Hindlimb muscle (tissue), 1 donor: Measurements from ENCODE around the gene ZNF345. TPM values are rescaled to one million over a fixed set of nuclear protein-coding genes. Genes with fewer than 3 reads are reported as not detected.
A peak's percentile ranks its signal among the peaks of the same experiment; 100 is the strongest.

ENCODE experiments used
- DNase-seq: peaks from one replicate; pipeline ENCODE4 v3.0.0-alpha.2; 2013
- polyA plus RNA-seq: library from polyadenylated mRNA; unstranded; fragments of 120-200 nt; gene quantifications from one replicate; pipeline ENCODE4 v1.2.1, GENCODE V29; 2013; ENCODE audit not compliant: insufficient read length

ZNF345 gene
- polyA plus RNA-seq = 7.6 TPM

DNA sequence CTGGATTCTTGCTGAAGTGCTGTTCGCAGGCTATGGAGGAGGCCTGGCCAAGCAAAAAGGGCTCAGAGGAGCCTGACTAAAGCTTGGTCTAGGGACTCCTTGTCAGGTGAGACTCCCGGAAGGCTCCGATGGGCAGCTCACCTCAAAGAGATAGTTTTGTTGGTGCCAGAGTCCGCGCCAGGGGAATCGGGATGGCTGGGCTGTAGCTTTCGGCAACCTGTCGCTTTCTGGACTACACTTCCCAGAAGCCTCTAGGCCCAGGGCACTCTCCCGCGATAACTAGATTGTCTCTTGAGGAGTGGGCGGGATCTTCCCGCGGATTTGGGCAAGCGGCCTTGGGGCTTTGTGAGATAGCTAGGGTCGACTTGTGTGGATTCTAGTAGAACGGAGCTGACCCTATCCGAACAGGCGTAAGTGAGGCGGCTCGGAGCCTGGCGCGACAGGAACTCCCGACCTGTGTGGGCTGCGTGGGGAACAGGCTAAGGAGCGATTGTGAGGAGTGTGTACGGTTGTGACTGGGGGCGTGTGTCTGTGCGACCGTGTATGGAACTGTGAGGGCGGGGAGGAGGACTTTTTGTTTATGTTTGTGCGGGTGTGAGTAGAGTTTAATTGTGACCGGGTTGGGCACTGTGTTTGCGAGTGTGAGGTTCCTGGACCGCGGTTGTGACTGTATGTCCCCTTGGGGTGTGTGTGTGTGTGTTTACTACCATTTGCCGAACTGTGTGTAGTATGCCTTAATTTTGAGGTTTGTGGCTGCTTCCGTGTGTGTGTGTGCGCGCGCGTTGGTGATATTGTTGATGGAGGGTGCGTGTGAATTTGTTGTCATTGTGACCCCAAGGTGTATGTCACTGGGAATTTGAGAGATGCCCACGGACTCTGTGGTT, at the start of gene ZNF345:
TSS of gene ZNF345 (plus strand) at position 318 of the 884 bp plus-strand sequence. CDS start 25,955 bp downstream, outside the sequence.
- DNase-seq = peak; percentile 96

DNA sequence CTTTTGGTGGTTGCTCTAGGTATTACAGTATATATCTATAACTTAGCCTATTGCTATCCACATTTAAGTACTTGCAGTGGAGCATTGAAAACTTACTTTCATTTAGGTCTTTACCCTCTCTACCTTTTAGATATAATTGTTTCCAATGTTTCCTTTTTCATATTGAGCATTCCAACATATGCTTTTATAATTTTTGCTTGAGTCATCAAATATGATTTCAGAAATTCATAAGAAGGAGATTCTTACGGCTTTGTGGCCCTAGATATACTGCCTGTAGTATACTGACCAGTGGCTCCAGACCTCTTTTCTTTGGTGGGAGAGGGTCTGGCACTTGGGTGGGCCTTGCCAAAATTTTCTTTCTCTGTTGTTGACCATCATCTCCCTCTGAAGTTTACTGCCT, 45.3 kb upstream of the ZNF345 start:
- DNase-seq = no peak

DNA sequence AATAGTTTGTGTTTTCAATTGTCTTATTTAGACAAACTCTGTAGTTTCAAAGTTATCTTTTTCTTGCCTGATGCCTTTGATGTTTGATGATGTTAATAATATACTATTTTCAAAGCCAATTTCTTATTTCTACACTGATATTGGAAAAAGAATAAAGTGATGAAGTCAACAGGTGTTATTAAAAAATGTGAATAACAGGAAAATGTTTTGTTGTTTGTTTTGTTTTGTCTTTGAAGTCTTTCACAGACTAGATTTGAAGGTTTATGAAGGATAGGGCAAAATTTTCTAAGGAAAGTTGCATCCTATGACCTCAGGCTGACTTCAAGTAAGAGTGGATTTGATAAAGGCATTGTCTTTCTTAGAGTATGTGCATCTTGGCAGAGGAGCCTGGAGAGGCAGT, 43.6 kb upstream of the ZNF345 start:
- DNase-seq = no peak

DNA sequence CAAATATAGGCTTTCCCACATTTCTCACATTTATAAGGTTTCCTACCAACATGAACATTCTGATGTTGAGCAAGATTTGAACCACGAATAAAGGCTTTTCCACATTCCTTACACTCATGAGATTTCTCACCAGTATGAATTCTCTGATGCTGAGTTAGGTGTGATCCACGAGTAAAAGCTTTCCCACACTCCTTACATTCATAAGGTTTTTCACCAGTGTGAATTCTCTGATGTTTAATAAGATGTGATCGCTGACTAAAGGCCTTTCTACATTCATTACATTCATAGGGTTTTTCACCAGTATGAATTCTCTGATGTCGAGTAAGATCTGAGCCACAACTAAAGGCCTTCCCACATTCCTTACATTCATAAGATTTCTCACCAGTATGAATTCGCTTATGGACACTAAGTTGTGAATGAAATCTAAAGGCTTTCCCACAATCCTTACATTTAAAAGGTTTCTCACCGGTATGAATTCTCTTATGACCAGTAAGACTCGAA, 31.5 kb upstream of the ZNF345 start:
- no peak for DNase-seq

DNA sequence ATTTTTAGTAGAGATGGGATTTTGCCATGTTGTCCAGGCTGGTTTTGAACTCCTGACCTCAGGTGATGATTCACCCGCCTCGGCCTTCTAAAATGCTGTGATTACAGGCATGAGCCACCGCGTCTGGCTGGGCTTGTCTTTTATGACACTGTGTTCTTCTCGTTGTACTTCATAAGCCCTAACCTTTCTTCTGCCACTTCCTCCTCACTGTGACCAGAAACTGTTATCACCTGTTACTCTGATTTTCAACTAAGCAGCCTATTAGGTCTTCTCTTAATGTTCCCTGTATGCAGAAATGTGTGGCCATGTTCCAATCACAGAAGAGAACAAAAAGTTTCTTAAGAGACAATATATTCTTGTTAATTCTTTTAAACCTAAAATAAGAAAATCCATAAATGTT, 28.9 kb upstream of the ZNF345 start:
- no peak for DNase-seq

DNA sequence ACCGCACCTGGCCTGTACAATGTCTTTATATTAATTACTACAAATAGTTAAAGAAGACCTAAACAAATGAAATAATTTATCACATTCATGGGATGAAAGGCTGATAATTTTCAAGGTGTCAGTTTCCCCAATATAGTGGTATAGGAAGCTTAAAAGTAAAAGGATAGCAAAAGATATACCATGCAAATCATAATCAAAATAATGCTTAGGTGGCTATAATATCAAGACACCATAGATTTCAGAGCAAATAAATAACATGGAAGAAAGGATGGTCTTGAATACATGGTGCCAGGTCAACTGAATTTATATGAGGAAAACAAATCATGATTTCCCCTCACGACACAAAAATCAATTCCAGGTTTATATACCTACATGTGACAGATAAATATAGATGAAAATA, 17.2 kb upstream of the ZNF345 start:
- no peak for DNase-seq

DNA sequence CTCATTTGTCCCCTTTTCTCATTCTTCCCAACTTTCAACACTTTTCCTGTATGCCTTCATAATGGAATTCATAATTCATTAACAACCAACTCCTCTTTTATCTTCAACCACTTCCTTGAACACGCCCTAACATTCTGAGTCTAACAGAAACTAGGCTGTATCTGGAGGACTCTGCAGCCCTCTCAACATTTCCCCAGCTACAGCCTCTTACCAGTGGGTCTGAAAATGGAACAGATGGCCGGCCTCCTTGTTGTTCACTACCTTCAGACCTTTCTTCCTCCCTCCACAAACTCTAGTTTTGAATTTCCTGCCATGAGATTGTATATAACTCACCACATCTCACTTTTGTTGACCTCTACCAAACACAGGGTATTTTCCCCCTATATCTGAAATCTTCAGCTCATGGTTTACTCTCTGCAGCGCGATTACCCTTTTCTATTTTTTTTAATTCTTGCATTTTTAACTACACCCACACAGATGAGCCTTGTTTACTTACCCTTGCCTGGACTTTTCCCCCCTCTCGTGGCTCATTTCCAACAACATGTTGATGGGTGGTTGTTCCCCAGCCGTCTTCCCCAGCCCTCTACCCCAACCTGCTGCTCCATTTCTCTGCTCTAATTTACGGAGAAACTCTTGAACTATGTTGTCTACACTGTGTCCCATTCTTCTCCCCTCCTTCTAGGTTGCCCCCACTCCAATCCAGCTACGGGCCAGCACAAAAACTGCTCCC, 13.3 kb upstream of the ZNF345 start:
- DNase-seq = no peak

DNA sequence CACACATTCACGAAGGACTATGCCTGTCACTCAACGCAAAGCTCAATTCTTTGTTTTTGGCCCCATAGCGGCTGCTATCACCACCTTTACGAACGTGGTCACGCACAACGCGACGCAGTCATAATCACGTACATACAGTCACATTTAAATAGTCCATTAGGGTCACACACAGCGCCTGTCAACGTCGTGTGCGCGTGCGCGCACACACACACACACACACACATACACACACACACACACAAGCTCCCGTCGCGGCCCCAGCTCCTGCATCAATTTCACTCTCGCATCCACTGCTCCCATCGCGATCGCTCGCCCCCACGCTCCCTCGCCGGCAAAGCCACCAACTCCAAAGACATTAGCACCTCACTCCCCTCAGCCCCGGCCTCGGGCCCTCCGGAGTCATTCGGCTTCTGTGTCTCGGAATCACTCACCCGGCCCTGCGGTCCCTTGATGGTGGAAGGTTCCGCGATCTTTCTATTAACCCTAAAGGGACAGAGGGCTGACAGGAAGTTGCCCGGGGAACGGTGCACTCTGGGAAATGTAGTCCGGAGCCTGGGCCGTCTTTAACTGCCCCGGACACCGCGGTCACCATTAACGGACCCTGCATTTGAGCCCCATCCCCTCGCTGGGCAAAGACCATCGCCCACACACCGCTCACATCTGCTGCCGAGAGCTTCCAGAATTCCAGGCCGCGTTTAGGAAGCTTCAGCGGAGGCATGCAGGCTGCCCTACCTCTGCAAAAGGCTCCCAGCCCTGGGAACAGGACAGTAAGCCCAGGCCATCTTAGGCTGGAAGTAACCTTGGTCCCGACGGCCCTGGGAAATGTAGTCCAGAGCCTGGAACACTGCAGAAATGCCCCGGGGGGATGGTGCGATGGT, 12.5 kb upstream of the ZNF345 start, which contains the start of gene ZNF790:
TSS of gene ZNF790 (minus strand) at position 482 of the 878 bp plus-strand sequence. CDS start 12,768 bp downstream, outside the sequence.
- peak; percentile 94 for DNase-seq

DNA sequence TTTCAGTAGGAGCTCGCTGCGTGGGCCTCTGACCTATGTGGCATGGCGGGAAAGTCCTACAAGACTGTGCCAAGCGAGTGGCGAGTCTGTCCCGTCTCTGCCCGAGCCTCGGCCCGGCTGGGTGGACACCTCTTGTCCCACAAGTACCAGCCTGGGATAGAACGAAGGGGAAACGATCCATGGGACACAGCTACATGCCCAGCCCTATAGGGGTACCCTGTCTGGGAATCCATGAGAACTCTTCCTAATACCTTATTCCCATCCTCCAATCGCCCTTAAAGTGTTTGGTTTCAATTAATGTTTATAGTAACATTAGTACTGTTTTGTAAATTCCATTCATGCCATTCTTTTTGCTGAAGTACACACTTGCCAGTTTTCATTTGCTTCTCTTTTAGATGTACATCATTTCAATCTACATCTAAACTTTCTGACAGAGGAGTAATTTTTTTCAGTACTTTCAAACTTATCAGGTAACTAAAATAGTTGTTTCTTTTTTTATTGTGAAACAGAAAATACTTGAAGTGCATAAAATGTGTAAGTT, 11.8 kb upstream of the ZNF345 start:
- no peak for DNase-seq

DNA sequence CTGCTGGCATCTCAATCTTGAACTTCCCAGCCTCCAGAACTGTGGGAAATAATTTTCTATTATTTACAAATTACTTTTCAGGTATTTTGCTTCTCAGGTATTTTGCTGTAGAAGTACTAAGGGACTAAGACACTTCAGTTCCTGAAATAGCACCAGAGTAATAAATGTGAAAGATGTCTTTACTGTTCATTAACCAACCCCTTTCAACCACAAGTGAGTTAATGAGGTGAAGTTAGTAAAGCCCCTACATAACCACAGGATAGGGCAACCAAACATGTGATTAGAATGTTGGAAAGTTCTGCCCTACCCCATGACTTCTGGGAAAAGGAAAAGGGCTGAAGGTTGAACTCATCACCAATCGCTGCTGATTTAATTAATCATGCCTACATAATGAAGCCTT, 2.7 kb upstream of the ZNF345 start:
- no peak for DNase-seq

DNA sequence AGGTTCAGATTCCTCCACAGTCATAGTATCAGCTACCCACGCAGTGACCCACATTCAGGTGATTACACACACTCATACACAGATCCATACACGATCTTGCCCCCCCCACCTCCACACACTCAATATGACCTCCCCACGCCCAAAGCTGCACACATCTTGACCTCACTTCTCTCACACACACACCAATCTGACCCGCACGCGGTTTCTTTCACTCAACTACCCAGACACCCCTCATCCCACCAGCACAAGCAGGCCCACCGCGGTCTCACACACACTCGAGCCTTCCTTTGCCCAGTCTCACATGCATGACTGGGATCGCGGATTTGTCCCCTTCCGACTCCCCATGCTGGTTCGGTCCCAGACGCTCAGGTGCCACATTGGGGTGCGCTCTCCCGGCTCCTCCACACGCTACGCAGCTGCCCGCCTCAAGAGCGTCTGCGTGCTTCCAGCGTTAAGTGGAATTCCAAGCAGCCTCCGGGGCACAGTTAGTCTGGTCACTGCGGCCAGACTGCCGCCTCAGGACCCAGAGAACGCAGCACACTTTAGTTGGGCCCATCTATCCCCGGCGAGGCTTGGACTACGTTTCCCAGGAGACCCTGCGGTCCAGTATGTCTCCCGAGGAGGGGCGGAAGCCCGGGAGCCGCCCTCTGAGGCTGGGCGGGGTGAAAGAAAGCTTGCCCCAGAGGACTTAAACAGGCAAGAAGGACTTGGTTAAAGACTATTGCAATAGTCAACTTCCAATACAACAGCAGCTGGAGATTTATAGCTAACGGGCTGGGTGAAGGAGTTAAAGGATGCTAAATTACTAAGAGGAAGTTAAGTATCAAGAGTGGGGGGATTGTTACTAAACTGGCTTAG, 746 bp upstream of the ZNF345 start:
- DNase-seq = peak; percentile 93

DNA sequence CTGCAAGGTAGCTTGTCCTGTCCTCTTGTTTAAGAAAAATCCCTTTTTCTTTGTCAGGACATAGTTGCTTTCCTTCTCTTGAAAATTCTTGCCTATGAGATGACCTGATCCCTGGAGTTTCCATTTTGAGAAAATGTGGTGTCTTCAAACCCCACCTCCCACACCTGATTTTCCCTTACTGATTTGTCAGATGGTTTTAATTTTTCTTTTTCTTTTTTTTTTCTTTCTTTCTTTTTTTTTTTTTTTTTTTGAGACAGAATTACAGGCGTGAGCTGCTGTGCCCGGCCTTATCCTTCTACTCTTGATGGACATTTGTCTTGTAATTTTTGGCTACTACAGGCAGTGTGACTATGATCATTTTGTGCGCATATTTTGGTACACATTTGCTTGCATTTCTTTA, 1.2 kb downstream of the ZNF345 start:
- DNase-seq = no peak

DNA sequence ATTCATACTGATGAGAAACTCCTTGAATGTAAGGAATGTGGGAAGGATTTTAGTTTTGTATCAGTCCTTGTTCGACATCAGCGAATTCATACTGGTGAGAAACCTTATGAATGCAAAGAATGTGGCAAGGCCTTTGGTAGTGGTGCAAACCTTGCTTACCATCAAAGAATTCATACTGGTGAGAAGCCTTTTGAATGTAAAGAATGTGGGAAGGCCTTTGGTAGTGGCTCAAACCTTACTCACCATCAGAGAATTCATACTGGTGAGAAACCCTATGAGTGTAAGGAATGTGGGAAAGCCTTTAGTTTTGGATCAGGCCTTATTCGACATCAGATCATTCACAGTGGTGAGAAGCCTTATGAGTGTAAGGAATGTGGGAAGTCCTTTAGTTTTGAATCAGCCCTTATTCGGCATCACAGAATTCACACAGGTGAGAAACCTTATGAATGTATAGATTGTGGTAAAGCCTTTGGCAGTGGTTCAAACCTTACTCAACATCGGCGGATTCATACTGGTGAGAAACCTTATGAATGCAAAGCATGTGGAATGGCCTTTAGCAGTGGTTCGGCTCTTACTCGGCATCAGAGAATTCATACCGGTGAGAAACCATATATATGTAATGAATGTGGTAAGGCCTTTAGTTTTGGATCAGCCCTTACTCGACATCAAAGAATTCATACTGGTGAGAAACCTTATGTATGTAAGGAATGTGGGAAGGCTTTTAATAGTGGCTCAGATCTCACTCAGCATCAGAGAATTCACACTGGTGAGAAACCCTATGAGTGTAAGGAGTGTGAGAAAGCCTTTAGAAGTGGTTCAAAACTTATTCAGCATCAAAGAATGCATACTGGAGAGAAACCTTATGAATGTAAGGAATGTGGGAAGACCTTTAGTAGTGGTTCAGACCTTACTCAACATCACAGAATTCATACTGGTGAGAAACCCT, 26.6 kb downstream of the ZNF345 start:
- no peak for DNase-seq

DNA sequence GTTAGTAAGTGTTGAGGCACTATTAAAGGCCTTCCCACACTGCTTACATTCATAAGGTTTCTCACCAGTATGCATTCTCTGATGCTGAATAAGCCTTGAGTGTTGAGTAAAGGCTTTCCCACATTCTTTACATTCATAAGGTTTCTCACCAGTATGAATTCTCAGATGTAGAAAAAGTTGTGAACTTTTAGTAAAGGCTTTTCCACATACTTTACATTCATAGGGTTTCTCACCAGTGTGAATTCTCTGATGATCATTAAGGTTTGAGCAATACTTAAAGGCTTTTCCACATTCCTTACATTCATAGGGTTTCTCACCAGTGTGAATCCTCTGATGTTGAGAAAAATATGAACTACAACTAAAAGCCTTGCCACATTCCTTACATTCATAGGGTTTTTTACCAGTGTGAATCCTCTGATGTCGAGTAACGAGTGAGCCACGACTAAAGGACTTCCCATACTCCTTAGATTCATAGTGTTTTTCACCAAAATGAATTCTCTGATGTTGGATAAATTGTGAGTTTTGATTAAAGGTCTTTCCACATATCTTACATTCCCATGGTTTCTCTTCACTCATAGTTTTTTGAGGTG, 41.2 kb downstream of the ZNF345 start:
- no peak for DNase-seq

DNA sequence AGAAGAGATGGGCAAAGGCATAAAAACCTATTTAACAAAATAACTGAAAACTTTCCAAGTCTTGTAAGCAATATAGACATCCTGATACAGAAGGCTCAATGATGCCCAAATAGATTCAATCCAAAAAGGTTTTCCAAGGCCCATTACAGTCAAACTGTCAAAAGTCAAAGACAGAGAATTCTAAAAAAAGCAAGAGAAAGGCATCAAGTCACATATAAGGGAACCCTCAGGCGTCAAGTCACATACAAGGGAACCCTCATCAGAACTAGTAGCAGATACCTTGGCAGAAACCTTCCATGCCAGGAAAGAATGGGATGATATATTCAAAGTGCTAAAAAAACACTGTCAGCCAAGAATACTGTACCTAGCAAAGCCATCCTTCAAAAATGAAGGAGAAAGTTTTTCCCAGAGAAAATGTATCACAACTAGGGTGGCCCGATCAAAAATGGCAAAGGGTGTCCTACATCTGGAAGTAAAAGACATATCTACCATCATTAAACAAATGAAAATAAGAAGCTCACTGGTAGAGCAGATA, 44.2 kb downstream of the ZNF345 start:
- no peak for DNase-seq

DNA sequence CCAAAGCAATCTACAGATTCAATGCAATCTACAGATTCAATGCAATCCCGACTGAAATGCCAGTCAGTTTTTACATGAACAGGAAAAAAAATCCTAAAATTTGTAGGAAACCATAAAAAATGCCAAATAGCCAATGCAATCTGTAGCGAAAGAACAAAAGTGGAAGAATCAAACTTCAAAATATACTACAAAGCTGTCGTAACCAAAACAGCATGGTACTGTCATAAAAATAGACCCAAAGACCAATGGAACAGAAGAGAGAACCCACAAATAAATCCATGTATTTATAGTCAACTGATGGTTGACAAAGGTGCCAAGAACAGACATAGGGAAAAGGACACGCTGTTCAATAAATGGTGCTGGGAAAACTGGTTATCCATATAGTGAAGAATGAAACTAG, 47.7 kb downstream of the ZNF345 start:
- no peak for DNase-seq

DNA sequence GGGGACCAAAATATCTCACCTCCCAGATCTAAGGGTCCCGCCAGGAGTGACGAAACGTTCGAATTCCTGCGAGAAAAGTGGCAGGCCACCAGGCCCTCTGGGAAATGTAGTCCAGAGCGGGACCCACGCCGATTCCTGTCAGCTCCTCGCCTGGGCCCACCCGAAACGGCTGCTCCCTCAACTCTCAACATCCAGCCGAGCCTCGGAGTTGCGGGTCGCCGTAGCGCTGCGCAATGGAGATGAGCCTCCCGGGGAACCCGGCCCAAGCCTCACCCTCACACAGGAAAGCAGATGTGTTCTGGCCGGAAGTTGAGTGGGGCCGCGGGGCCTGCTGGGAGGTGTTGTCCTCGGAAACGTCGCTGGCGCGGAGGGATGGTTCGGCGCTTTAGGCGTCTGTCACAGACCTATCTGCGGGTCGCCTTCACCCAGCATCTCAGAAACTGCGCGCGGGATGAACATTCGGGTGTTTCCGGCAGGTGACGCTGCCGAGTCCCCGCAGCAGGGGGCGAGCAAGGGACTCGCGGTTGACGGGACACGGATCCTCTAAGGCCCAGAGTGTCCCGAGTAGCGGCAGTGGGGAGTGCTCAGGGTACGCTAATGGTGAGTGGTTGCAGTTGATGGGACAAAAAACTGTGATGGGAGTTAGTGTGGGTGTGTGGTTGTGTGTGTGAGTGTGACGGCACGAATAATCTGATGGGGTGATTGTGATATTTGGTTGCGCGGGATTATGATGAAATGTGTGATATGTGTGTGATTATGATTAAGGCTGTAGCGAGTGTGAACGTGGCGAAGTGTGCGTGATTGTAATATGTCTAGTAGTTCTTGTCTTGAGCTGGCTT, 65.5 kb downstream of the ZNF345 start, which contains the start of the genes ZNF568 and ZNF829:
TSS of gene ZNF568 (plus strand) at position 341 of the 839 bp plus-strand sequence. CDS start 6,439 bp downstream, outside the sequence.
TSS of gene ZNF829 (minus strand) at position 300 of the 839 bp plus-strand sequence. CDS start 1,124 bp downstream, outside the sequence.
- DNase-seq = peak; percentile 92

DNA sequence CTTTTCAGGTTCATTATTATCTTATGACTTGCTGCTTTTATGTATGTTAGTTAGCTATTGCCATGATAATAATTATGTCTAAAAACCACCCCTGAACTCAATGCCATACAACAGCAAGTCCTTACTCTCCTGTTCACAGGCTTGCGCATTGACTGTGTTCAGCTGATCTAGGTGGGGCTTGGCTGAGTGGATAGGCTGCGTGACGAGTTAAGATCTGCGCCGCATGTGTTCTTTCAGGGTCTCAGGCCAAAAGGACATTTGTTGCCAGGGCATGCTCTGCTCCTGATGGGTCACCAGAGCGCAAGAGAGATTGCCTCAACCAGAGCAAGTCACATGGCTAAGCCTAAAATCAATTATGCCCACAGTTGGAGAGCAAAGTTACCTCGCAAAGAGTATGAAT, 66.3 kb downstream of the ZNF345 start:
- DNase-seq = peak; percentile 21
